NCI-H774 (cell line): ENCODE measurements around the gene ABCC6.
"Not testable (repeated sequence)": the region's sequence is repeated elsewhere in the genome, so short reads cannot be mapped to it uniquely, and the experiment has no call there.

ENCODE experiments used
- DNase-seq: peaks from one replicate; lab custom pipeline; 2025; lab: John Stamatoyannopoulos, UW

ABCC6 gene

DNA sequence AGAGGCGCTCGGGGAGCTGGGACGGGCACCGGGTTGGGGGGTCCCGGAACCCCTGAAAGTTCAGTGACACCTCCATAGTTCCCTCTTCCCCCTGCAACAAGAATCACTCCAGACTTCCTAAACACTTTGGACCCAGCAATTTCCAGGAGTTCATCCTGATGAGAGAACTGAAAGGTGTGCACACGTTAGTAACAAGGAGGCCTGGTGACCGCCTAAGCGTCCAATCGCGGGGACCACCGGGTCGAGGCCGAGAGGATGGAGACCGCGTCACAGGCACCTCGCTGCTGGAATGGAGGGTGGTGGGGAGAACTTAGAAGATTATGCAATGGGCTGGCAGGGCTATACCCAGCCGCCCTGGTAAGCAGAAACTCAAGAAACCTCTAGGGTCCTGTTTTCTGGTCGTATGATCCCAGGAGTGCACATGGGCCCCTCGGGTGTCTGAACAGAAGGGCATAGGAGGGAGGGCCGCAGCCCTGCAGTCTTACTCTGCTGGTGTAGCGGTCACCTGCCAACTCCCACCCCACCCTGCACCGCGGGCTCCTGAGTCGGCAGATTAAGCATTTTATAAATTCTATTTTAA is 458 bp upstream of the ABCC6 start:
- DNase-seq, result not testable (repeated sequence)

DNA sequence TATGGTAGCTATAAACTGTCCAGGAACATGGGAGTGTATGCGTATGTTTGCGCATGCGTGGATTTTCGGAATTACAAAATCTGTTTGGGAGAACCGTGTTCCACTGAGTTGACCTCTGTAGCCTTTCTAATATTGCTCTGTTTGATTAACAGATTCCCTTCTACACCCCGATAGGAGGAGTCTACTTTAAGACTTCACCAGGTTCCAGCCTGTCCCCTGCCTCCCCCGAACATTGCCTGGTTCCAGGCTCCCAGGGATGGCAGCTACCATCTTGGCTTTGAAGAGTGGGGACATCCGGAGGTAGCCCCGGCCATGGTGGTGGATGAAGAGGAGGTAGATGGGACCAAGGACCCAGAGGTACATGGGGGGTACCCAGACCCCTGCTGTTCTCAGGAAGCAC is 1.9 kb downstream of the ABCC6 start:
- DNase-seq, result not testable (repeated sequence)

DNA sequence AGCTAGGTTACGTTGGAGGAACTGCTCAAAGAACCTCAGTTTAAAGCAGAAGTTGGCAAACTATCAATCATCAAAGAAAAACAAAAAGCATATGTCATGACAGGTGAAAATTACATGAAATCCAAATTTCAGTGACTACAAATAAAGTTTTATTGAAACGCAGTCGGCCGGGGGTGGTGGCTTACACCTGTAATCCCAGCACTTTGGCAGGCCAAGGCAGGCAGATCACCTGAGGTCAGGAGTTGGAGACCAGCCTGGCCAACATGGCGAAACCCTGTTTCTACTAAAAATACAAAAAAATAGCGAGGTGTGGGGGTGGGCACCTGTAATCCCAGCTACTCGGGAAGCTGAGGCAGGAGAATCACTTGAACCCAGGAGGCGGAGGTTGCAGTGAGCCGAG is 2.8 kb downstream of the ABCC6 start:
- not testable (repeated sequence) for DNase-seq

DNA sequence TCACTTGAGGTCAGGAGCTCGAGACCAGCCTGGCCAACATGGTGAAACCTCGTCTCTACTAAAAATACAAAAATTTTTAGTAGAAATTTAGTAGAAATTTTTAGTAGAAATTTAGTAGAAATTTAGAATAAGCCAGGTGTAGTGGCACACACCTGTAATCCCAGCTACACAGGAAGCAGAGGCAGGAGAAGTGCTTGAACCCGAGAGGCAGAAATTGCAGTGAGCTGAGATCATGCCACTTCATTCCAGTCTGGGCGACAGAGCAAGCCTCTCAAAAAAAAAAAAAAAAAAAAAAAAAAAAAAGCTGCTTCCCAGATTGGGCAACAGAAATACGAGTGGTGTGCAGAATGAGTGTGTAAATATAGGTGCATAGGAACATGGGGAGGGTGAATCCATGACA is 4.5 kb downstream of the ABCC6 start:
- not testable (repeated sequence) for DNase-seq

DNA sequence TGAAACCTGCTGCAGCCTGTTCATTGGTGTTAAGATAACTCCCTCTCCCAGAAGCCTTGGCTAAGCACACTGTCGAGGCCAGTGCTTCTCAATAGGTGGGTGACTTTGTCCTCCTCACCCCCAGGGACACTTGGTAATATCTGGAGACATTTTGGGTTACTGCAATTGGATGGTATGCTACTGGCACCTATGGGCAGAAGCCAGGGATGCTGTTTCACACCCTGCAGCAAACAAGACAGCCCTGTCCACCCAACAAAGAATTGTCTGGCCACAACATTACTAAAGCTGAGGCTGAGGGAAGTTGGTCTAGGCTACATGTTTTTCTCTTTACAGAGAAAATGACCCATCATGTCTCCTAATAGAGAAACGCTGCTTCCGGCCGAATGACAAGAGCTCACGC is 4.9 kb downstream of the ABCC6 start:
- not testable (repeated sequence) for DNase-seq

DNA sequence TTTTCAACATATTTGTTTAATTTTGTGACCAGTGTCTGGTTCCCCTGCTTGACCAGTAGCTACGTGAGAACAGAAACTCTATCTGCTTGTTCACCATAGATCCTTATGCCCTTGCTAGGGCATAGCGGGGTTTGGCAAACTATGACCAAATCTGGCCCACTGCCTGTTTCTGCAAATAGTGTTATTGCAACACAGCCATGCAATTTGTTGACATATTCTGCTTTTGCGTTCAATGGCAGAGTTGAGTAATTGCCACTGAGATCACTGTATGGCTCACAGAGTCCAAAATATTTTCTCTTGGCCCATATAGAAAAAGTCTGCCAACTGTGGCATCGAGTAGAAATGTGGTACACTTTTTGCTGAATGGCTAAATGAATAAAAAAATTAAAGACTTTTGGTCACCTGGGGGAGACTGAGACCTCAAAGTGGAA is 9.4 kb downstream of the ABCC6 start:
- DNase-seq, result not testable (repeated sequence)

DNA sequence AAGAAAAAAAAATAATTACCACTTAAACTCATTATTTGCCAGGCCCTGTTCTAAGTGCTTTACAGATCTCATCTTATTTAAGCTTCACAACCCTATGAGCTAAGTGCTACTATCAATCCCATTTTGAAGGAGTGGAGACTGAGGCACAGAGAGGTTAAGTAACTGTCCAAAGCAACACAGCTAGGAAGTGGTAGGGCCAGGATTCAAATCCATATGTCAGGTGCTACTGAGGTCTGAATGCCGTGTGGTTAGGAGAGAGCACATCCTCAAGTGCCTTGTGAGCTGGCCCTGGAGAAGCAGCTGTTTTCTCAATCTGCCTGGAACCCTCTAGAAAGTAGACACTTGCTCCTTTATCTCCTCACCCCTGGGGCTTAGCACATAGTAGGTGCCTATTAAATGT is 11.9 kb downstream of the ABCC6 start:
- DNase-seq, result not testable (repeated sequence)

DNA sequence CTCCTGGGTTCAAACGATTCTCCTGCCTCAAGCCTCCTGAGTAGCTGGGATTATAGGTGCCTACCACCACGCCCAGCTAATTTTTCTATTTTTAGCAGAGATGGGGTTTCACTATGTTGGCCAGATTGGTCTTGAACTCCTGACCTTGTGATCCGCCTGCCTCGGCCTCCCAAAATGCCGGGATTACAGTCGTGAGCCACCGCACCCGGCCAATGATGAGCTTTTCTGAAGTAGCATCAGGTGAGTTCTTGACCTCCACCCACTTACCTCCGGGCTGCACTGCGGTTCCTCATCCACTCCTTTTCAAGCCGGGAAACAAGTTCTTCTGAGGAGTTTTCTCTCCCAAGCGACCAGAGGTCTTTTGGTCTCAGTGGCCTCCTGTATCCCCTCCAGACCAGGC is 14.8 kb downstream of the ABCC6 start:
- DNase-seq, result not testable (repeated sequence)

DNA sequence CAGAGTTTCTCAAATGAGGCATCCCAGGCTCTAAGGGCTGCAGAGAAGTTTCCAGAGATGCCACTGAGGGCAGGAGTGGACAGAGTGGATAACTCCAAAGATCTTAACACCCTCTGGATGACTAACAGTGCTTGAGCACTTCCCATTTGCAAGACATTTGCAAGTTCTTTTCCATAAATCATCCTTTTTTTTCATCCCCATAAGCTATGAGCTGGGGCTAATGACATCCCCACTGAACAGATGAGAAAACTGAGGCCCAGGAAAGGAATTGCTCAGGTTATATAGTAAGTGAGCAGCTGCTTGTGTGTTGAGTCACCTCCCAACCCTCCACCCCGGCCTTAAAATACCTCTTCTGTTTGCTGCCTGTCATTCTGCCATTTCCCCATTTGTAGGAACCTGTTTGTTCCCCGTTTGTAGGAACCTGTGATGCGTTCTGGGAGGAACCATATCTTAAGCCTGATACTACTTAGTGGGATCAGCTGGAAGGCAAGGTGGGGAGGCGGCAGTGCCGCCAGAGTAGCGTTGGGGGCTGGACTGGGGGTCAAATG is 15.4 kb downstream of the ABCC6 start:
- DNase-seq, result not testable (repeated sequence)

DNA sequence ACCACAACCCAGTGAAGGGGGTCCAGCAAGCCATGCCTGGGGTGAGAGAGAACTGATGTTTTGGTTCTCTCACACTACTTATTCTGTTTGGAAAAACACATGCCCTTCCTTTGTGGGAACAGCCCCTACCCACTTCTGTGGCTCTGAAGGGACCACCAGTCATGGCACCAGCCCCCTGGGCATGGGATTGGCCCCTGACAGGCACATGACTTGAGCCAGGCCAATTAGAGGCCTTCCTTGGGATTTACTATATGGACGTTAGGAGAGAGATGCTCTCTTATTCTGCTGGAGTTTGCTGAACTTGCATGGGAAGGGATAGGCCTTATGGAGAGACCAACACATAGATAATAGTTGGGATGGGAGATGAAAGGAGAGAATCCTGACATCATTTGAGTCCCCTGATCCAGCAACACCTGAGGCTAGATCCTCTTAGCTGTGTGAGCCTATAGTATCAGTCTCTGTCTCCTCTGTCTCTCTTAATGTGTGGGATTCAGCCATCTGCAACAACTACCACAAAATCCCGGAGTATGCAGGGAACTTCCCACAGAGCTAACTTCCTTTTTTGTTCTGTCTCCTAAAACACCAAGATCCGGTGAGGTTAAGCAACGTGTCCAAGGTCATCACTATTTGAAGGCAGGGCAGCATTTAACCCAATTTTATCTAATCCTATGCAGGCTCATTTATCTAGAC is 16.1 kb downstream of the ABCC6 start:
- not testable (repeated sequence) for DNase-seq

DNA sequence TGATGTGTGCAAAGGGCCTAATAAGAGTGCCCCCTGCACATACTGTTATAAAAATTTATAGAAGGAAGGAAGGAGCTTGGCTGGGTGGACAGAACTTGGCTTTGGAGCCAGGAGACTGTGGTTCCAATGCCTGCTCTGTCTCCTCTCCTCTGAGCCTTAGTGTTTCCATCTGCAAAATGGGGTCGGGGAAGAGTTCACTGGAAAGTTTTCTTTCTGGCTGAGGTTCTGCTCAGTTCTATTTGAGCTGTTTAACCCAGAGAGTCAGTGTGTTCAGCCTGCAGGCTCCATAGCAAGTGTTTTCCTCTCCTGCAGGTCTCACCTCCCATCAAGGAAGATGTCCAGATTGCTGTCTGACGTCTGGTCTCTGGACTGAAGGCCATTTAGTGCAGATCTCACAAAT is 17.4 kb downstream of the ABCC6 start:
- not testable (repeated sequence) for DNase-seq

DNA sequence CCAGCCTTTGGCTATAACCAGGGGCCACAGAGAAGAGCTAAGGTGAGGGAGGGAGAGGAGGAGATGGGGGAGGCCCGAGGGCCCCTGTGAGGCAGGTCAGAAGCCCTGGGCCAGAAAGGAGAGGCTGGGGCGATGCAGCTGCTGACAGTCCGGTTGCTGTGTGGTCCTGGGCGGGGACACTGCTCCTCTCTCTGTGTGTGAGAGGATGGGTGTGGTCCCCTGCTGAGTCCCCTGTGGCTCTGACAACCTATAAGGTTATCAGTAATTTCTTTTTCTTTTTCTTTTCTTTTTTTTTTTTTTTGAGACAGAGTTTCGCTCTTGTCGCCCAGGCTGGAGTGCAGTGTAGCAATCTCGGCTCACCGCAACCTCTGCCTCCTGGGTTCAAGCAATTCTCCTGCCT is 18.7 kb downstream of the ABCC6 start:
- DNase-seq, result not testable (repeated sequence)

DNA sequence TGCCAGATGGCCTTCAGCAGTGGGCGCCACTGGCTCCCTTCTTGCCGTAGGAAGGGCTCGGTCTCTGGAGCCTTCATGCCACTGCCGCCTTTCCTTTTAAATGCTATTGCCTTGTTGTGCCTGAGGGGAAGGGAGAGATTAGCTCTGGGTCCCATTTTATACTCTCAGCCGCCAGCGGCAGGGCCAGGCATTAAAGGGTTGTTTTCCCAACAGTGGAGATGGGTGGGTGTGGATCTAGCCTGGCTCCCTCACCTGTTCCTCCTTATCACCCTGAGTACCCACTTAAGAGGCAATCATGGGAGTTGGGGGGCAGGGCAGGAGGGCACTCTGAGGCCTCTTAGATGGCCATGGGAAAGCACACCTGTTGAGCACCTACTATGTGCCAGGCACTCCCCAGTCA is 19.8 kb downstream of the ABCC6 start:
- DNase-seq, result not testable (repeated sequence)

DNA sequence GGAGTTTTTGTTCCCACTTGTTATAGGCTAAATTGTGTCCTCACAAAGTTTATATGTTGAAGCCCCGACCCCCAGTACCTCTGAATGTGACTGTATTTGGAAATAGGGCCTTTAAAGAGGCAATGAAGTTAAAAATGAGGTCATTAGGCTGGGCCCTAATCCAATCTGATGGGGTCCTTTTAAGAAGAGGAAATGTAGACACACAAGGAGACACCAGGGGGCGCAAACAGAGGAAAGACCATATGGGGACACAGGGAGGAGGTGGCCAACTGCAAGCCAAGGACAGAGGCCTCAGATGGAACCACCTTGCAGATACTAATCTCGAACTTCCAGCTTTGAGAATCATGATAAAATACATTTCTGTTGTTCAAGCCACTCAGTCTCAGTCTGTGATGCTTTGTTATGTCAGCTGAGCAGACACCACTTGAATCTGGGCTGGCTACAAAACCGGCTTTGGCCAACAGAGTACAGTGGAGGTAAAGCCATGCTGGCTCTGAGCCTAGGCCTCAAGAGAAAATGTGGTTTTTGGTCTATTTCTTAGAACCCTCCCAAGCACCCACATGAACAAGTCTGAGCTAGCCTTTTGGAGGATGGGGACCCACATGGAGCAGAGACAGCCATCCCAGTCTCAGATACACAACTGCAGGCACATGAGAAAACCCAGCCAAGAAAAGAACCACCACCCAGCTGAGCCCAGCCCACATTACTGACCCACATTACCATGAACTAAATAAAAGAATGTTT is 20.7 kb downstream of the ABCC6 start:
- DNase-seq, result peak; percentile 8

DNA sequence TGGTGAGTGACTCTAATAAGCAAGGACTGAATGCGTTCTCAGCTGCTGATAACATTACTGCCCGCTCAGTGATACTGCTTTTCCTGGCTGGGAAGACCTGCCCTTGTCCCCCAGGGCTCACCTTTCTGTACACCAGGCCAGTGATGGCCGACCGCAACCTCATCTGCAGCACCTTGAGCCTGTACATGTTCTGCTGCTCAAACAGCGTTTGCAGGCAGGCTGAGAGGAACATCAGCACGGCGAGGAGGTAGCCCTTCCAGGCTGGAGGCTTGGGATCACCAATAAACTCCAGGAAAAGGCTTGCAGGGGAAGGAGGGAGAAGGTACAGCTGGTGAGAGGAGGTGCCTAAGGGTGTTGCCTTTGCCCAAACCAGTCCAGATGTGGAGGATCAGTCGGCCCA is 21.4 kb downstream of the ABCC6 start:
- not testable (repeated sequence) for DNase-seq

DNA sequence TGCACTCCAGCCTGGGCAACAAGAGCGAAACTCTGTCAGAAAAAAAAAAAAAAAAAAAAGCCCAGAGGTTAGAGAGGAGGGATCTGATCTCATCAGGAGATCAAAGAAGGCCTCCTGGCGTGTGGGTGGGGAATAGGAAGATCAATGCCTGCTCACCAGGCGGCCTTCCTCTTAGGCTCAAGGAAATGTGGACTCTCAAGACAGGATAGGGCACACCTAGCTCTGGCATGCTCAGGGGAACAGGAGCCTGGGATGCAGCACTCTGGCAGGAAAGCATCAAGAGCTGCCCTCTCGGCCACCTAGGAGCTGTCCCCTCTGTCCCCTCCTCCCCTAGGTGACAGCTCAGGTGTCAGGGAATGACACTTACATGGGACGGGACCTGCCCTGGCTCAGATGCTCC is 22.9 kb downstream of the ABCC6 start:
- not testable (repeated sequence) for DNase-seq

DNA sequence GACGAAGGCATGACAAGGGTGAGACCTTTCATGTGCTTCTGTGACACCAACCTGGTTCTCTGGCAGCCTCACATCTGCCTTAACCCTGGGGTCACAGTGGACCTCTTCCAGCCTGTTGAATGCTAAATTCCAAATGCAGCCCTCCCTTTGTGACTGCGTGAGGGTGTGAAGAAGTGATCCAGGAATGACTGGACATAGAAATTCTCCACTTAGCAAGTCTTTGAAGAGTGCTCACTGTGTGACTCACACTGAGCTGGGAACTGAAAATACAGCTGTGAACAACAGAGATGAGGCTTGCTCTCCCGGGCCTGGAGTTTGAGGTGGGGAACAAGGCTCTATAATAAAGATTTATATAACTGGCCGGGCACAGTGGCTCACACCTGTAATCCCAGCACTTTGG is 23.9 kb downstream of the ABCC6 start:
- not testable (repeated sequence) for DNase-seq

DNA sequence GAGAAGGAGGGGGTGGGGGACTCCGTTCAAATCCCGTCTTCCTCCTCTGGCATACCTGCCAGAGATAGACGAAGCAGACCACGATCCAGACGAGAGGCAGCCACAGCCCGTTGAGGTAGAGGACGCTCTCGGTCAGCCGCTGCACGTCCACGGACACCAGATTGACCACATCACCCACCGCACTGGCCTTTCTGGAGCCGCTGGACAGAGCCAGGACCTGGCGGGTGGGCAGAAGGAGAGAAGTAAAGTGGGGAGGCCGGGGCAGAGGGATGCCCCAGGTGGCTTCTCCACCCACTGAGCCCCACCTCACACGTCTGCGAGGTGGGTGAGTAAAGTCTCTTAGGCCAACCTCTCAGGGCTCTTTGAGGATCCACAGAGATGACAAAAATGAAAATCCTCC is 25.3 kb downstream of the ABCC6 start:
- no peak for DNase-seq

DNA sequence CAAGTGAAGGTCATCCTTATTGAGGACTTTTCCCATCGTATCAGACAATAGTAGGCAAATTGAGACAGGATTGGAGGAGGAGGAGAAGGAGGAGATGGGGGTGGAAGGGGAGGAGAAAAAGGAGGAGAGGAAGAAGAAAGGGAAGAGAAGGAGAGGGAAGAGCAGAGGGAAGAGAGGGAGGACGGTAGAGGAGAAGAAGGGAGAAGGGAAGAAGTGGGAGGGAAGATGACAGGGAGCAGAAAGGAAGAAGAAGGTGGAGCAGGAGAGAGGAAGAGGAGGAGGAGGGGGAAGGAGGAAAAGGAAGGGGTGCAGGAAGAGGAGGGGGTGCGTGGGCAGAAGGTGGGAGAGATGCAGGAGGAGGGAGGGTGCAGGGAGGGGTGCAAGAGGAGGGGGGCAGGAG is 26.0 kb downstream of the ABCC6 start:
- no peak for DNase-seq

DNA sequence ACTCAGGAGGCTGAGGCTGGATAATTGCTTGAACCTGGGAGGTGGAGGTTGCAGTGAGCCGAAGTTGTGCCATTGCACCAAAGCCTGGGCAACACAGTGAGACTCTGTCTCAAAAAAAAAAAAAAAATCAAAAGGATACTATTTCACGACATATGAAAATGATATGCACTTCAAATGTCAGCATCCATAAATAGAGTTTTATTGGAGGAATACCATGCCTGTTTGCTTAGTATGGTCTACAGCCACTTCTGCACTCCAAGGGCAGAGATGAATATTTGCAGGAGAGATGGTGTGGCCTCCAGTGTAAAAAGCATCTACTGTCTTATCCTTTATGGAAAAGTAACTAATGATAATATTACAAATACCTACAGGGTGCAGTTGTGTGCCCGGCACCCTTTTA is 27.2 kb downstream of the ABCC6 start:
- no peak for DNase-seq

DNA sequence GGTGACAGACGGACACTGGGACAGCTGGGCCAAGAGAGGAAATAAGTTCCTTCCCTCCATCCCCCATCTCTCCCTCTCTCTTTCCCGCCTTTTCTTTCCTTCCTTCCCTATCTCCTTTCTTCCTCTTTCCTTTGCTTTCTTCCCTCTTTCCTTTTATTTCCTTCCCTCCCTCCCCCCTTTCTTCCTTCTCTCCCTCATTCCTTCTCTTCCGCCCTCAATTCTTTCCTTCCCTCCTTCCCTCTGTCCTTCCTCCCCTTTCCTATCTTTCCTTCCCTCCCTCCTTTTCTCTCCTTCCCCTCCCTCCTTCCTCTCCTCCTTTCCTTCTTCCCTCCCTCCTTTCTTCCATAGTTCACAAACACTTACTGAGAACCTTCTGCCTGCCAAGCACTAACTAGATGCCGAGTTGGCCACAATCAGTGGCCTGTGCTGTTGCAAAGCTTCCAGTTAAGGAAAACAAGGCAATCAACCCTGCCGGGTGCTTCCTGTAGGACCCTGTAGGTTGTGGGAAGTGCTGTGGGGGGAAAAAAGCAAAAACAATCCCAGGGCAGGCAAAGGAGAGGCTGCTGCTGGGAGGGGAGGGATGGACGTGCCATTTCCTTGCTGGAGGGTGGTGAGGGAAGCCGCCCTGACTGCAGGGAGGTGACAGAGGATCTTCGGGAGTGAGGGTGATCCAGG is 31.7 kb downstream of the ABCC6 start:
- no peak for DNase-seq

DNA sequence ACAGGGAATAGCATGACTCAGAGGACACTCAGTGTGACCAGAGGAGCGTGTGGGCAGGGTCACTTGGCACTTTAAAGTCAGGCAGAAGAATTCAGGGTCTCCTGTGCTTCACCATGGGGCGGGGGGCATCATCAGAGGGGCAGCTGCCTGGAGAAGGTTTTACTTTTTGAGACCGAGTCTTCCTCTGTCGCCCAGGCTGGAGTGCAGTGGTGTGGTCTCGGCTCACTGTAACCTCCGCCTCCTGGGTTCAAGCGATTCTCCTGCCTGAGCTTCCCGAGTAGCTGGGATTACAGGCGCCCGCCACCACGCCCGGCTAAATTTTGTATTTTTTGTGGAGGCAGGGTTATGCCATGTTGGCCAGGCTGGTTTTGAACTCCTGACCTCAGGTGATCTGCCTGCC is 32.3 kb downstream of the ABCC6 start:
- DNase-seq, result not testable (repeated sequence)
